ENCODE data around the gene NARS2.
A peak's percentile ranks its signal among the peaks of the same experiment; 100 is the strongest.
"Not testable (repeated sequence)": the region's sequence is repeated elsewhere in the genome, so short reads cannot be mapped to it uniquely, and the experiment has no call there.

Gene NARS2

GRCh38 chr11:78574386-78575381, at the start of gene NARS2:
TSS of gene NARS2 (minus strand) at chr11:78574864. CDS start at chr11:78574488, 376 bp downstream.
- peak within 1 kb of the TSS; percentile 79 for H3K27ac ChIP-seq
- TF ChIP-seq CTCF (conservative IDR thresholded peaks at IDR 0.05), result no peak
- no peak; the same call in 1 of the 2 replicates for TF ChIP-seq ZFX (IDR thresholded peaks at IDR 0.05)

DNA sequence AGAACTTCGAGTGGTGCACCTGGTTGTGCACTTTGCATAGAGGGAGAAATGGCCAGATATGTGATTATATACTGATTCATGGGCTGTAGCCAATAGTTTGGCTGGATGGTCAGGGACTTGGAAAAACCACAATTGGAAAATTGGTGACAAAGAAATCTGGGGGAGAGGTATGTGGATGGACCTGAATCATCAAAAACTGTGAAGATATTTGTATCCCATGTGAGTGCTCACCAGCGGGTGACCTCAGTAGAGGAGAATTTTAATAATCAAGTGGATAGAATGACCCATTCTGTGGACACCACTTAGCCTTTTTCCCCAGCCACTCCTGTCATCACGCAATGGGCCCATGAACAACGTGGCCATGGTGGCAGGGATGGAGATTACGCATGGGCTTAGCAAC, 48.0 kb upstream of the NARS2 start:
- no peak for TF ChIP-seq CTCF (conservative IDR thresholded peaks at IDR 0.05)
- no peak for TF ChIP-seq ZFX (IDR thresholded peaks at IDR 0.05)
- H3K27ac ChIP-seq, result no peak overlapping the region

GRCh38 chr11:78620159-78620558, 45.5 kb upstream of the NARS2 start:
- TF ChIP-seq CTCF (conservative IDR thresholded peaks at IDR 0.05), result no peak
- TF ChIP-seq ZFX (IDR thresholded peaks at IDR 0.05), result no peak
- no peak overlapping the region for H3K27ac ChIP-seq

DNA sequence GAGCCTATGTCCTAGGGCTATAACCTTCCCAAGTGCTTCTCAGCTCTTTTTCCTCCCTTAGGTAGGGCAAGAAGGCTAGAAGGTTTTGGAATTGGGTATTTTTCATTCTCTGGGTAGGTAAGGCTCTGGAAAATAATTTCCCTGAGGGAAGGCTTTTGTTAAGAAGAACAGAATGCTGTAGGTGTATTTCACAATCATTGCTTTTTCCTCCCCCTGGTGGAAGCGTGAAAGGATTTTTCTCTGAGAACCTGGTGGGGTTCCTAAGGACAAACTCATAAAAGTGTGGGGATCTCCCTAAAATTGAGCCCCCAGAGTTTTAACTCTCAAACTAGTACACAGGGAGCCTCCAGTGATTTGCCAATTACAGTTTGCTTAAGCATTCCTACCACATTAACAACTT, 41.1 kb upstream of the NARS2 start:
- H3K27ac ChIP-seq, result no peak overlapping the region
- TF ChIP-seq CTCF (conservative IDR thresholded peaks at IDR 0.05) (peak; percentile 9), ZFX (IDR thresholded peaks at IDR 0.05) (no peak)

DNA sequence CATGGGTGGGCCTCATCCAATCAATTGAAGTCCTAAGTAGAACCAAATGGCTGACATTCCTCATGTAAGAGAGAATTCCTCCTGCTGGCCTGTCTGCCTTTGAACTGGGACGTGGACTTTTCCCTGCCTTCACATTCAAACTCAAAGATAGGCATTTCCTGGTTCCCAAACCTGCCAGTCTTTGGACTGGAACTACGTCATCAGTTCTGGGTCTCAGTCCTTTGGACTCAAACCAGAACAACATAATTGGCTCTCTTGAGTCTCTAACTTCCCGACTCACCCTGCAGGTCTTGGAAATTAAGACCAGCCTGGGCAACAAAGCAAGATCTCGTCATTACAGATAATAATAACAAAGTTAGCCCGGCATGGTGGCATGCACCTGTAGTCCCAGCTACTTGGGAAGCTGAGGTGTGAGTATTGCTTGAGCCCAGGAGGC, 38.7 kb upstream of the NARS2 start:
- H3K27ac ChIP-seq, result no peak overlapping the region

DNA sequence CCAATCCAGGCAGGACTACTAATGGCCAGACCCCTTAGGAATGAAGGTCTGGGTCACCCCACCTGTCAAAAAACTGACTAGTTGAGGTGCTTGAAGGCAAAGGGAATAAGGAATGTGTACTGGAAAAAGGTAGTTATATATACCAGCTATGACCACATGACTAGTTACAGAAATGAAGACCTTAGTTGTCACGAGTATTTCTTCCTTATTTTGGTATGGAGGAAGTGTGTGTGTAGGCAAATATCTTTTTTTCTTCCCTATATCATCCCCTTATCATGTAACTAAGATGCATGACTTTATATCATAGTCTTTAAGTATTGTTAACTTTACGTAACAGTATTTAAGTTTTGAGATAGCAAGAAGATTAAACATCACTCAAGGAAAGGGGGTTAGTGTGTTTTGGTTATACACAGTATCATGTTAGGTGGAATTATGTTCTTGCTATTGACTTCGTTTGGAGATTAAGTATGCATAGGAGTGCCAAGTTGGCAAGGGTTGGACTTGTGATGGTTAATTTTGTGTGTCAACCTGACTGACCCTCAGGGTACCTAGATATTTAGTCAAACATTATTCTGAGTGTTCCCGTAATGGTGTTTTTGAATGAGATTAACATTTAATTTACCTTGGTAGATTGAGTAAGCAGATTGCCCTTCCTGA, 38.2 kb upstream of the NARS2 start:
- TF ChIP-seq CTCF (conservative IDR thresholded peaks at IDR 0.05), result no peak
- no peak for TF ChIP-seq ZFX (IDR thresholded peaks at IDR 0.05)

More for the DNA sequence above, 38.7 kb upstream of the NARS2 start:
- TF ChIP-seq ZFX (IDR thresholded peaks at IDR 0.05), result no peak
- TF ChIP-seq CTCF (conservative IDR thresholded peaks at IDR 0.05), result no peak

GRCh38 chr11:78609321-78609720, 34.7 kb upstream of the NARS2 start:
- H3K27ac ChIP-seq, result not testable (repeated sequence)

More for the DNA sequence above, 38.2 kb upstream of the NARS2 start:
- H3K27ac ChIP-seq, result no peak overlapping the region

Data from C4-2B (cell line).